ENCODE measurements around the gene PTBP2.
"Not testable (repeated sequence)": the region's sequence is repeated elsewhere in the genome, so short reads cannot be mapped to it uniquely, and the experiment has no call there.

PTBP2 gene

DNA sequence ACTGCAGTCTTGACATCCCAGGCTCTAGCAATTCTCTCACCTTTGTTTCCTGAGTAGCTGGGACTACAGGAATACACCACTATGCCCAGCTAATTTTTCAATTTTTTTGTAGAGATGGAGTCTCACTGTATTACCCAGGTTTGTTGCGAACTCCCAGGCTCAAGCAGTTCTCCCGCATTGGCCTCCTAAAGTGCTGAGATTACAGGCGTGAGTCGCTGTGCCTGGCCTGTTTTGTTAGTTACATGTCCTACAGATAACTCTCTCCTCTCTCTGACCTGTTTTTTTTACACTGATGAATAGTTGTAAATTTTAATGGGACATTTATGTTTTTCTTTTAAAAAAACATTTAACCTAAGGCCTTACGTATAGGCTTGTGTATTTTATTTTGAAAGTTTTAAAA, 19.8 kb downstream of the PTBP2 start:
- no peak for DNase-seq

DNA sequence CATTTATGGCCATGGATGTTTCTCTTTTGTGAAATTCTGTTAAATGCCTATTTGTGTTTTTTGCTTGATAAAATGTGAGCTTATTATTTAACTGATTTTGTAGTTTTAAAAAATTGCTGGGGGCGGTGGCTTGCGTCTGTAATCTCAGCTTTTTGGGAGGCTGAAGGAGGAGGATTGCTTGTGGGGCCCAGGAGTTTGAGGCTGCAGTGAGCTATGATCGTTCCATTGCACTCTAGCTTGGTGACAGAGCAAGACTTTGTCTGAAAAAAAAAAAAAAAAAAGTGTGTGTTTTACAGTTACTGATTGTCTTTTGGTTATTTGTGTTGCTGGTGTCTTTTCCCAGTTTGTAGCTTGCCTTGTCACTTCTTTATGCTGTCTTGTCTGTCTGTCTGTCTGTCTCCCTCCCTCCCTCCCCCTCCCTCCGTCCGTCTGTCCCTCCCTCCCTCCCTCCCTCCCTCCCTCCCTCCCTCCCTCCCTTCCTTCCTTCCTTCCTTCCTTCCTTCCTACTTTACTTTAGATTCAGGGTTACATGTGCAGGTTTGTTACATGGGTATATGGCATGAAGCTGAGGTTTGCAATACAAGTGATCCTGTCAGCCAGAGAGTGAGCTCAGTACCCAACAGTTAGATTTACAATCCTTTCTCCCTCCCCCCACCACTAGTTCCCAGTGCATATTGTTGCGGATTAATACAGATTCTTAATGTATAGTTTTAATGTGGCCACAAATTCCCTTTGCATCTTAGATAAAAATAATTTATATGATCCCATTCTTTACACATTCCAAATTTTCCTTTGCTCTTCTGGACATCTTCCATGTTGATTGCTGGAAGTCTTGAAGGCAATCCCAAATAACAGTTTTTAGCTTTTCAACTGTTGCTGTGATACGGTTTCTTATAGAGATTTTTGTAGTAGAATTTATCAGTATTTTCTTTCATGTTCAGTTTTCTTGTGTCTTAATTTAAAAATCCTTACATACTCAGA, 25.1 kb downstream of the PTBP2 start:
- DNase-seq, result no peak

DNA sequence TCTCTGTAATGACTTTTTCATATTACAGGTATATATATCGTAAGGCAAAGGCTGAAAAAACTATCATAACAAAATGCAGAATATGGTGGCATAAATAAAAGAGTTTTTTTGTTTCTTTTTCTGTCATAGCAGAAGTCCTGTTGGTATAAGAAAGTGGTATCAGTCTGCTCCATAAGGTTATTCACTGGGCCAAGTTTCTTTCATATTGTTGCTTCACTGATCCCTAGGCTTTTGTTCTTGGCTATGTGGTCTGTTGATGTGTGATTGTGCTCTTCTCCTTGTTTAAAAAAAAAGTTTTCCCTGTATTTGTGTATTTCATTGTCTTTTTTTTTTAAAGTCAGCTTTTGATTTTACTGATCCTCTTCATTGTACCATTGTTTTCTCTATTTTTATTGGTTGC, 26.0 kb downstream of the PTBP2 start:
- no peak for DNase-seq

DNA sequence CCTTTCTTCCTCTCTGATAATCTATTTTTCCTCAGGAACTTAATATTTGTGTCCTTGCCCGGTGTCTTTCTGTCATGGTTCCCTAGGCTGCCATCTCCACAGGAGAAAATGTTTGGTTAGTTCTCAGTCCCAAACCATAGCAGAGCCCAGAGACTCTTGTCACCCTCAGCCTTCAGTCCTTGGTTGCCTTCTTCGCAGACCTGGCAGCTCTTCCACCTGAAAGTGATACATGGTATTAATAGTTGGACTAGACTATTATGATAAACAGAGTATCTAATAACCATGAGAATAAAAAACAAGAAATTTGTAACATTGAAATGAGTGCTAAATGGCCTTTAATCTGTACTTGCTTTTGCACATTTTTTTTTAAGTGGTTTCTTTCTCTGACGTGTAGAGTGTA, 26.5 kb downstream of the PTBP2 start:
- no peak for DNase-seq

DNA sequence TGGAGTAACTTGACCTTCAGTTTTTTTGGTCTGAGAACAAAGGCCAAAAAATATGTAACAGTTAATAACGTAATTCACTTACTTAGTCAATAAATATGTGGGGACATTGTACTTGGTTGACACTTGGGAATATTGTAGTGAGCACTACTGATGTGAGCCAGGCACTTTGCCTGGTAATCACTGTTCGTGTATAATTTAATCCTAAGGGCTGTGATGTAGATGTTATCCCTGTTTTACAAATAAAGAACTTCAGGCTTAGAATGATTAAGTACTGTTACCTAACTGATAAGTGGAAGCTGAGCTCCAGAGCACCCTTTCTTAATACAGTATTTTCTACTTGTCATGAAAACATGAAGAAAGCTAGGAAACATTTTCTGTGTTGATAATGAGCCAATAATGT, 28.0 kb downstream of the PTBP2 start:
- no peak for DNase-seq

DNA sequence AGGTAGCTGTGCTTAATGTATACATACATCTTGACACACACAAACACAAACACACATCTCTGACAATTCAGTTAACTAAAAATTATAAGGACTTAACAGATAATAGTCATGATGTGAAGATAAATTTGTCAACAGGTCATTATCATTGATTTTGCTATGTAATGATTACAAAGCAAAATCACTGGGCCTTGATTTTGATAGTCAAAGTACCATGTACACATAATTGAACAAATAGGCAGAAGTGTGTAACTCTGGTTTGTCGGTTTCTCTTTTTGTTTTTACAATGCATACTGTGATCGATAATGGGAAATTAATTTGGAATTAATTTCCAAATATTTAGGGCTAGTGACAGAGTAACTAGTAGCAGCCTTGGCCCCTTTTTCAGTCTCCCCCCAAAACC, 30.8 kb downstream of the PTBP2 start:
- no peak for DNase-seq

DNA sequence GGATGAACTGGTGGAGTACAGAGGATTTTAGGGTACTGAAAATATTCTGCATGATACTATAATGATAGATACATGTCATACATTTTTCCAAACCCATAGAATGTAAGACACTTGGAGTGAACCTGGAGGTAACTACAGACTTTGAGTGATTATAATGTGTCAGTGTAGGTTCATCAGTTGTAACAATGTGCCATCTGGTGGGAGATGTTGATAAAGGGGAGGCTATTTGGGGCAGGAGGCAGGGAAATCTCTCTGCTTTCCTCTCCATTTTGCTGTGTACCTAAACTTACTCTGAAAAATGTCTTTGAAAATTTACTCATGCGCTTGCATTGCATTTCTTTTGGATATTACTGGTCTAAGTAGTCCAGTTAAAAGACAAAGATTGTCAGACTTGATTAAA, 35.2 kb downstream of the PTBP2 start:
- DNase-seq, result no peak

DNA sequence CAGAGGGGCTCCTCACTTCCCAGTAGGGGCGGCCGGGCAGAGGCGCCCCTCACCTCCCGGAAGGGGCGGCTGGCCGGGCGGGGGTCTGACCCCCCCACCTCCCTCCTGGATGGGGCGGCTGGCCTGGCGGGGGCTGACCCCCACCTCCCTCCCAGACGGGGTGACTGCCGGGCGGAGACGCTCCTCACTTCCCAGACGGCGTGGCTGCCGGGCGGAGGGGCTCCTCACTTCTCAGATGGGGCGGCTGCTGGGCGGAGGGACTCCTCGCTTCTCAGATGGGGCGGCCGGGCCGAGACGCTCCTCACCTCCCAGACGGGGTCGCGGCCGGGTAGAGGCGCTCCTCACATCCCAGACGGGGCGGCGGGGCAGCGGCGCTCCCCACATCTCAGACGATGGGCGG, 41.0 kb downstream of the PTBP2 start:
- not testable (repeated sequence) for DNase-seq

DNA sequence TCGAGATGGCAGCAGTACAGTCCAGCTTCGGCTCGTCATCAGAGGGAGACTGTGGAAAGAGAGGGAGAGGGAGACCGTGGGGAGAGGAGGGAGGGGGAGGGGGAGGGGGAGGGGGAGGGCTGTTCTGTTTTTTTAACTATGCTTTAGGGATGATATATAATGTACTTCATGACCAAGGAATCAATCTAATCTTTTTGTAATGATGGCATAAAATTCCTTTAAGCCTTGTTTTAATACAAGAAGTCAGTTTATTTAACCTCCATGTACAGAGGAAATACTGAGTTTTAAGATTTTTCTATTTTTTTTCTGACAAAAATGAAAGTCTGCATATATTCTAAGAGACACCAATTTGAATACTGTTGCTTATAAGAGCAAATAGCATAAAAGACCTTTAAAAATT, 41.9 kb downstream of the PTBP2 start:
- no peak for DNase-seq

DNA sequence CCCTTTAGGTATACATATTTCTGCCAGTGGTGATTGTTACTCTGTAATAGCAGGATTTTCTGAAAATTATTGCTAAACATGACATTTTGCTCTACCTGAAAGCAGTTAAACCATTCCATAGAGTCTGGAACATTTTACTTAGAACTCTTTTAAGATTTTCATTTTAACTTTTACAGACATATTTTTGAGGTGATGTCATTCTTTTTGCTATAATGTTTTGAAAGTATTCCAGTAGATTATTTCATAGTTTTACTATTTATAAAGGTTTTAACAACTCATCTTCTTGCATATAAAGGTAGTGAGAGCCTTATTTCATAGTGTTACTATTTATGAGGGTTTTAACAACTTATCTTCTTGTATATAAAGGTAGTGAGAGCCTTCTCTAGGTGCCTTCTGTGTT, 42.9 kb downstream of the PTBP2 start:
- DNase-seq, result no peak

DNA sequence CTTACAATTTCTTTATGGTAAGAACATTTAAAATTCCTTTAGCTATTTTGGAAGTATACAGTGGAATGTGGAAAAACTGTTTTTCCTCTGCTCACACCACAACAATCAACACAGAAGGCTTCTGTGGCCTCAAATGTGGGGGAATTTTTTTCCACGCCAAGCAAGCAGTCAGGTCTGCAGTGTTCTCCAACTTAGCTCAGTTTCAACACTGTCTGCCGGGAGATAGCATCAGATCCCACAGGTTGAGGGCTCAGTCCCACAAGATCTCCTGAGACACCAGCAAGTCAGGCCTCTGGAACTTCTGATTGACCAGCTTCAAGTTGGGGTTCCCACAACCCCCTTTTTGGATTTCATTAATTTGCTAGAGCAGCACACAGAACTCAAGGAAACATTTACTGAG, 50.3 kb downstream of the PTBP2 start:
- no peak for DNase-seq

DNA sequence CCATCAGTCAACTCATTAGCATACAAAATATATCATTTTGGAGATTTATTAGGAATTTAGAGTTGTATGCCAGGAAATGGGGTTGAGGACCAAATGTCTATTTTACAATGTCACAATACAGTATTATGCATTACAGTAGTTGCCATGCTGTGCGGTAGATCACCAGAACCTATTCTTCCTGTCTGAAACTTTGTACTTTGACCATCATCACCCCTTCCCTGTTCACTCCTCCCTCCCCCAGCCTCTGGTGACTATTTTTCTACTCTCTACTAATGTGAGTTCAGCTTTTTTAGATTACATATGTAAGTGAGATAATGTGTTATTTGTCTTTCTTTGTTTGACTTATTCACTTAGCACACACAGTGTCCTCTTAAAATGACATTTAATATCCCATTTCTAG, 50.8 kb downstream of the PTBP2 start:
- no peak for DNase-seq

DNA sequence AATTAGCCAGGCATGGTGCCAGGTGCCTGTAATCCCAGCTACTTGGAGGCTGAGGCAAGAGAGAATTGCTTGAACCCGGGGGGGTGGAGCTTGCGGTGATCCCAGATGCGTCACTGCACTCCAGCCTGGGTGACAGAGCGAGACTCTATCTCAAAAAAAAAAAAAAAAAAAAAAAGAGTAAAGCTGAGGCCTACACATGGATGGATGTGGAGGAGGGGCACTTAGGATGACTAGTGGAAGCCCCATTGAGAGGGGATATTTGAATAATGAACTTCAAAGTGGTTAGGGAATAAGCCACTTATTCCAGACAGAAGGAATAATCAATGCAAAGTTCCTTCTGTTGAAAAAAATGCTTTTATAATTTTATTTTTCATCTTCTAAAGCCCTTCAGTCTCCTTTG, 51.4 kb downstream of the PTBP2 start:
- DNase-seq, result no peak

DNA sequence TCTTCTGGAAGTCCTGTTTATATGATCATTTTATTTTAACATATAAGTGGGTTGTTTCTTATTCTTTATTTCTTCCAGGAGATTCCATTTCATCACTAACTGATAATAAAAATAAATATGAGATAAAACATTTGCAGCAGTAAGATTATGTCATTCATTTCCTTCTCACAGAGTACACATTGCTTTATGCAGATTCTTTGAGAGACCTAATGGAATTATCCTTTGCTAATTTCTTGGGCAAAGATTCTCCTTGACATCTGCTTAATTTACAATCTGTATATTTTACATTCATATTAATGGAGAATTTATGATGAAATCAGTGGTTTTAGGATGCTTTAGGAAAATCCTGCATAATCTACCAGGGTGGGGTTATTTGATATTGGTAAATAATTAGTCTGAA, 60.6 kb downstream of the PTBP2 start:
- no peak for DNase-seq

DNA sequence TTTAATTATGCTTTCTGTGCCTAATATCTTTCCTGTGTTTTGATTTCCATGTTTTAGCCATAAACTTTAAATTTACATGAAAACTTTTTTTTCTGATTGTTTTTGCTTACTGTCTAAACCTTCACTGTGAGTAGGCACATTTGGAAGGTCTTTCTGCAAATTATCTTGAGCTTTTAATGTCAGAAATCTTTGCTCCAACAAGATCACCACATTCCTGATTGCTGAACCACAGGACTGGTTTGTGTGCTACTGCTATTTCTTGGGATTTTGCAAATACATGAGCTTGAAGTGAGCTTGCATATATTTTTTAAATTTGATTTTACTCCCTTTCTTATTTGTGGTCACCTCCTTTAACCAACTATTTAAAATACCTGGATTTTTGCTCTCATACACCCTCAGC, 61.3 kb downstream of the PTBP2 start:
- no peak for DNase-seq

DNA sequence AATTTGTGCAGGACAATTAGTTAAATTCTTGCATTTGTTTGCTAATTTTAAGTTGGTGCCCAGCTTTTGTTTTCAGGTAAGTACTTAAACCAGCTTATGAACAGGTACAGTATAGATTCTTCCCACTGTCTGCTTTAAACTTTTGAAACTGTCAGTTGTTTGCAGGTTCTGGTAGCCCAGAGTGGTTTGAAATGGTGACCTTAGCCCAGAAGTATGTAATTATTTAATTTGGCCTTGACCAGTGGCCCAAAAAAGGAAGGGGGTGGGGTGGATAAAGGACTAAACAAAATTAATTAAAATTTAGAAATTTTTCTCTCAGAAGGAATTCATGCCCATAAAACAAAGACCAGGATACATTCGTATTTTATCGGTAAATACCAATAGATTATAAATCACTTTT, 69.0 kb downstream of the PTBP2 start:
- no peak for DNase-seq

DNA sequence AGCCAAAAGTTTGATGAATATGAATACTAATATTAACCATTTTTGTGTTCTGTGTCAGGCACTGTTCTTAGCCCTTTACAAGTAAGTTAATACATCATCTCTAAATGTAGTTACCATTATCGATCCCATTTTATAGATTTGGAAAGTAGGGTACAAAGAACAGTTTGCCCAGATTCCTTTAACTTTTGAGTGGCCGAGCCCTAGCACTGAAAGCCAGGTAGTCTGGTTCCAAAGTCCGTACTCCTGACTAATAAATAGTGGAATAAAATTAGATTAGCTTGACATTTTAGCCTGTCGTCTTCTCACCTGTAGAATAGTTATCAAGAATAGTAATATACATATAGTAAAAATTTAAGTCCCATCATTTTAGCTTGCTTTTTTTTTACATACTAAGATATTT, 70.6 kb downstream of the PTBP2 start:
- DNase-seq, result no peak

DNA sequence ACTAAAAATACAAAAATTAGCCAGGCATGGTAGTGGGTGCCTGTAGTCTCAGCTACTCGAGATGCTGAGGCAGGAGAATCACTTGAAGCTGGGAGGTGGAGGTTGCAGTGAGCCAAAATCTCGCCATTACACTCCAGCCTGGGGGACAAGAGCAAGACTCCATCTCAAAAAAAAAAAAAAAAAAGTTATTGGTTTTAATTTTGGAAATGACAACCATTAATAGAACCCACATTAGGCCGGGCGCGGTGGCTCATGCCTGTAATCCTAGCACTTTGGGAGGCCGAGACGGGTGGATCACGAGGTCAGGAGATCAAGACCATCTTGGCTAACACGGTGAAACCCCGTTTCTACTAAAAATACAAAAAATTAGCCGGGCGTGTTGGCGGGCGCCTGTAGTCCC, 80.1 kb downstream of the PTBP2 start:
- DNase-seq, result not testable (repeated sequence)

DNA sequence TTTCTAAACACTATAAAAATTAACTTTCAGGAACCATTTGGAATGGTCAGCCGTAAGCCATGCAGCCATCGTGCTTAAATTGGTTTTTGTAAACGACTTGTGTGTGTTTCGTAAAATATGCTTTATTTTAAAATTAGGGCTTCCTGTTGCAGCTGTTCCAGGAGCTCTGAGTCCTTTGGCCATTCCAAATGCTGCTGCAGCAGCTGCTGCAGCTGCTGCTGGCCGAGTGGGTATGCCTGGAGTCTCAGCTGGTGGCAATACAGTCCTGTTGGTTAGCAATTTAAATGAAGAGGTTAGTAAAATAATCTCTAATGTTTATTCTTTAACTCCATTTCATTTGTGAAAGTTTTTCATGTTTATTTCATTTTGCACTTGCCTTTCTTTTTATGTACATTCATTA, 83.1 kb downstream of the PTBP2 start:
- no peak for DNase-seq

DNA sequence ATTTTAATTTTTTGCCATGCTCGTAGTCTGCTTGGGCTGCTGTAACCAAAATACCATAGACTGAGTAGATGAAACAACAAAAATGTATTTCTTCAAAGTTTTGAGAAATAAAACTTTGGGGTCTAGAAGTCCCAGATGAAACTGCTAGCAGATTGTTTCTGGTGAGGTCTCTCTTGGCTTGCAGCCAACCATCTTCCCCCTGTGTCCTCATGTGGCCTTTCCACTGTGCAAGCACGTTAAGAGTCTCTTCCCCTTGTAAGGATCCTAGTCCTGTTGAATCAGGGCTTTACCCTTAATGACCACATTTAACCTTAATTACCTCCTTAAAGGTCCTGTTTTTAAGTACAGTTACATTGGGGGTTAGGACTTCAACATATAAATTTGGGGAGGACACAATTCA, 86.6 kb downstream of the PTBP2 start:
- no peak for DNase-seq

DNA sequence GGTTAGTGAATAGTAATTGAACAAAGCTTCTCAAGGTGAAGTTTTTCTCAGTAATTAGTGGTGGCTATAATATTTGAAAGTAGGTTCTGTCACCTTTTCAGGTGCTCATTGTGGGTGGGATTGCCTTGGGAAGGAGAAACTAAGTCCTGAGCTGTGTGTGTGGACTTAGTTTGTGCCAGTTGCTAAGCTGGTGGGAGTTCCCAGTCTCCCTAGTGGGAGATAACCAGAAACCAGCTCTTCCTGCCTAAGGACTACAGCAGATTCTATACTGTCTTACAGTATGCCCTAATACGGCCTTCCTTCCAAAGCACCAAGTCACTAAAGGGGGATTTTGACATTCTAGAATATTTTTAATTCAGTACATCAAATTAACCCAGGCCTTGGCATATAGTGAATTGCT, 94.3 kb downstream of the PTBP2 start:
- DNase-seq, result no peak

DNA sequence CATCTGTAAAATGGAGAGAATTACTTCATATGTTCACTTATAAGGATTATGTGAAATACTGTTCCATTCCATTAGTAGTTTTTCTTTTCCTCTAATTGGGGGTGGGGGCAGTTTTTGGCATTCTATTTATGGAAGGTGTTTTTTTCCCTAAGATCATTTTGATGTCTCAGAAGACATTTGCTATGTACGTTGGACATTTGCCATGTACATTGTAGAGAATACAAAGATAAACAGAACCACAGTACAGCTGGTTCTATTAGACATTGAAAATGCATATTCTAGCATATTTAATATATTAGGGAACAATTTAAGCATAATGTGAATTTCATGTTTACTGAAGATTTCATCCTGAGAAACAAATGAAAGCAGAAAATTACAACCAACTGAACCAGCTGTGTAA, 98.5 kb downstream of the PTBP2 start:
- DNase-seq, result no peak

DNA sequence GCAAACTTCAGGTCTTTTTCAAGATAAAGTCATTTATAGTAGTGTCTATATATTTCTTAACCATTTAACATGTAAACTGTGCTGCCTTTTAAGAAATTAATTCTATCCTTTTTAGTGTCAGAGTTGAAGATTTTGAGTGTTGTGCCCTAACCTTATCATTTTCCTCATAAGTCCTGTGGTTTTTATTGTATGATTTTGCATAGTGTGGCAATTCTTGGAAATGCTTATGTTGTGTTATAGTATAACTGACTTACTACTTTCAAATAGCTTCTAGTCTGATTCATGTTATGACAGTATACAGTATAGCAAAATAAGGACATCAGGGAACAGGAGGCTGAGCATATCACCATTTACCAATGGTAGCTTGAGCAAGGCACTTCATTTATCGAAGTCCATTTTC, 99.1 kb downstream of the PTBP2 start:
- no peak for DNase-seq

DNA sequence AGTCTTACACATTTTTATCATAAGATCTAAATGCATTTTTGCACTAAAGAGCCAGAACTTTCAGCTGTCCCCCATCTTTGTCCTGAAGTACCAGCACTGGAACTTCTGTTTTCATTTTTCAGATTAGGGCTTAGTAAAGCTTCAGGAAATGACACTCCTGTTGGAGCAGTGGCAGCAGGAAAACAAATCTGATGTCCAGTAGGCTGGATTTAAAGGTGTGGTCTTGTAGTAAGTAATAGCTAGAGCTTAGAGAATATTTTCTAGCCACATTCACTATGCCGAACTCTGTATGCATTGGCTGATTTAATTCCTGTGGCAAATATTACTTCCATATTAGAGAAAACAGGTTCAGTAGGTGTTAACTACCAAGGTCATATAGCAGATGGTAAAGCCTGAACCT, 103.6 kb downstream of the PTBP2 start:
- no peak for DNase-seq

DNA sequence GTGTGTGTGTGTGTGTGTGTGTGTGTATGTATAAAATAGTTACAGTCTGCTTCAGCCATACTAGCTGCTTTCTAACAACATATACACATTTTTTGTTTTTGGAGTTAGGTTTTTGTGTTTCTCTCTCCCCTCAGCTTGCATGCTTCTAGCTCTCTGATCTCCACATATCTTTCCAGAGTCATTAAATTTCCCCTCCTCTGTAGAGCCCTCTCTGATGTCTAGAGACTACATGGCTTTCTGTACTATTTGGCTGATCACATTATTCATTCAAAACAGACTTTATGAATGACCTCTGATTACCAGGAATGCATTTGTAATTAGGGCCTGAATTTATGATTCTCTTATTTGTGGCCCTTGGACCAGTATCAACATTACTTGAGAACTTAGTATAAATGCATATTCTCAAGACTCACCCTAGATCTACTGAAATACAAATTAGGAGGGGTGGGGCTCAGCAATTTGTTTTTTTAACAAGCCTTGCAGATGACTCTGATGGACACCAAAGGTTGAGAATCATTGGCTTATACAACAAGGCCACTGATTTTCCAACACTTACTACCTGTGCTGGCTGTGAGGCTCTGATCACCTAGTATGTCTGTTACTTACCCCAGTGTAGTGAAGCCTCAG, 104.5 kb downstream of the PTBP2 start:
- DNase-seq, result no peak

Measured in NCI-H748 treated with DMSO at 0.1 percent for 48 hours (cell line).